Lung (tissue), 16 donors: ENCODE results near the gene SLC35A4. TPM values are rescaled to one million over a fixed set of nuclear protein-coding genes. Genes with fewer than 3 reads are reported as not detected.

Source experiments
- ATAC-seq: fragments of 200-7000 bp; cut with Tn5 transposase; one replicate; pipeline ENCODE4 v1.9.1; 2020; ENCODE audit warnings: moderate number of reproducible peaks; ENCODE audit not compliant: insufficient read depth, low FRiP score
- DNase-seq, 3 donors: peaks; one replicate each; pipeline ENCODE4 v3.0.0-alpha.2; 2013 to 2017
- H3K27ac ChIP-seq, 2 donors: one replicate each; pipeline ENCODE4 v1.5.1; 2013; ENCODE audit warnings: mild to moderate bottlenecking in 2 of 2, moderate library complexity in 2 of 2, control low read depth in 1 of 2, inconsistent platforms in 1 of 2, low read depth in 1 of 2, low read length in 1 of 2
- H3K27me3 ChIP-seq, 3 donors: one replicate each; pipeline ENCODE4 v1.5.1; 2013; ENCODE audit warnings: low read length in 2 of 3; ENCODE audit not compliant: control insufficient read depth in 3 of 3, insufficient read depth in 3 of 3
- H3K36me3 ChIP-seq, 4 donors: one replicate each; pipeline ENCODE4 v1.5.1; 2013; ENCODE audit warnings: low read length in 4 of 4, mild to moderate bottlenecking in 1 of 4, moderate library complexity in 1 of 4; ENCODE audit not compliant: control insufficient read depth in 4 of 4, insufficient read depth in 4 of 4
- H3K4me1 ChIP-seq, 5 donors: one replicate each; pipeline ENCODE4 v1.5.1; 2013; ENCODE audit warnings: low read length in 5 of 5, mild to moderate bottlenecking in 2 of 5, moderate library complexity in 1 of 5; ENCODE audit not compliant: control insufficient read depth in 5 of 5, insufficient read depth in 5 of 5
- H3K4me3 ChIP-seq: one replicate; pipeline ENCODE4 v1.5.1; 2013; ENCODE audit warnings: mild to moderate bottlenecking, control low read depth, moderate library complexity
- H3K9ac ChIP-seq, 2 donors: one replicate each; pipeline ENCODE4 v1.5.1; 2013; ENCODE audit warnings: low read length in 2 of 2, control low read depth in 1 of 2; ENCODE audit not compliant: insufficient read depth in 1 of 2
- H3K9me3 ChIP-seq, 4 donors: one replicate each; pipeline ENCODE4 v1.5.1; 2013; ENCODE audit warnings: low read length in 3 of 4, mild to moderate bottlenecking in 1 of 4, moderate library complexity in 1 of 4; ENCODE audit not compliant: control insufficient read depth in 4 of 4, insufficient read depth in 3 of 4
- CTCF ChIP-seq: IDR thresholded peaks from 2 replicates; pipeline ENCODE4 v1.5.1; 2012; ENCODE audit warnings: mild to moderate bottlenecking; ENCODE audit errors: control extremely low read depth, extremely low read depth
- WGBS, 2 donors: extraction: QIAGEN DNeasy Blood & Tissue Kit; methylation state at CpG; one replicate each; pipeline ENCODE4 v1.1.7; 2013; 5-methylcytosine and 5-hydroxymethylcytosine counted together
- long read RNA-seq, 5 donors: transcript quantifications; one replicate each; lab custom pipeline, GENCODE V29; 2026
- polyA plus RNA-seq, 2 donors: library from polyadenylated mRNA; stranded (reverse); fragments of 200-250 nt; gene quantifications; one replicate each; pipeline ENCODE4 v1.2.1, GENCODE V29; 2013
- total RNA-seq, 2 donors: library from RNA; depleted of rRNA in 1 of 2; stranded (reverse); fragments of >200 nt in 1 of 2; gene quantifications; one replicate each; pipeline ENCODE4 v1.2.1, GENCODE V29; 2014 to 2021
- donor health status: control.
- donor health status: control.
- donor health status: Bipolar disorder and iron deficiency.
- donor health status: healthy.
- donor health status: DM: yes; HTN: yes; CAD: no.

Gene SLC35A4
- 10 to 100 TPM; 10.7 to 94.4 TPM for total RNA-seq
- 10 to 100 TPM; 41.0 to 91.5 TPM for polyA plus RNA-seq
- long read RNA-seq, donor 1, transcript SLC35A4-201 (3 exons, 3,041 nt), result major isoform, 29 of 93 reads
- long read RNA-seq, donor 1, partial matches to known transcripts, result 60 of 93 reads
- long read RNA-seq, donor 1, other reads (novel, unspliced or antisense), result 0 of 93 reads
- long read RNA-seq, donor 2, transcript SLC35A4-201 (3 exons, 3,041 nt), result major isoform, 14 of 23 reads
- long read RNA-seq, donor 2, partial matches to known transcripts, result 7 of 23 reads
- long read RNA-seq, donor 2, other reads (novel, unspliced or antisense), result 0 of 23 reads
- long read RNA-seq, donor 3, transcript SLC35A4-201 (3 exons, 3,041 nt), result major isoform, 16 of 17 reads
- long read RNA-seq, donor 3, partial matches to known transcripts, result 0 of 17 reads
- long read RNA-seq, donor 3, other reads (novel, unspliced or antisense), result 0 of 17 reads
- long read RNA-seq, donor 4, transcript SLC35A4-201 (3 exons, 3,041 nt), result major isoform, 19 of 22 reads
- long read RNA-seq, donor 4, partial matches to known transcripts, result 0 of 22 reads
- long read RNA-seq, donor 4, other reads (novel, unspliced or antisense), result 0 of 22 reads
- long read RNA-seq, donor 5, transcript SLC35A4-201 (3 exons, 3,041 nt), result major isoform, 39 of 77 reads
- long read RNA-seq, donor 5, partial matches to known transcripts, result 36 of 77 reads
- long read RNA-seq, donor 5, other reads (novel, unspliced or antisense), result 0 of 77 reads

- Histone ChIP-seq H3K27ac (peak within 1 kb of the TSS; percentile 76 to 95), H3K36me3 (peaks cover 0 to 34% (median 18%) of the 10 kb centered on the region in 4 donors), H3K4me1 (peaks cover 5 to 34% (median 14%) of the 10 kb centered on the region in 5 donors), H3K9ac (peak within 1 kb of the TSS; percentile 35 to 81), H3K27me3 (no peaks in the 10 kb centered on the region), H3K9me3 (no peaks in the 10 kb centered on the region), H3K4me3 (peak within 1 kb of the TSS; percentile 81)
- WGBS, 2 donors, result 0 to 1% methylated on average over 69 to 74 of the region's 74 CpGs
- no peak for TF ChIP-seq CTCF
- ATAC-seq (peak; percentile 92), DNase-seq (peak; percentile 97 to 99 (median 98))
Measured at GRCh38 chr5:140564196-140565023, at the start of gene SLC35A4, which contains the start of gene APBB3. TSS of gene SLC35A4 (plus strand) at chr5:140564828. CDS start at chr5:140567170, 2,342 bp downstream. TSS of gene APBB3 (minus strand) at chr5:140564598. CDS start at chr5:140564245, 353 bp downstream.

- TF ChIP-seq CTCF, result no peak
- H3K9me3 ChIP-seq, result no peaks in the 10 kb centered on the region
- H3K36me3 ChIP-seq, result peaks cover 13 to 31% (median 18%) of the 10 kb centered on the region in 4 donors
- WGBS, 2 donors, result 67 to 73% methylated on average over 2 of the region's 2 CpGs
- ATAC-seq, result no peak
- DNase-seq, result no peak
- no peak overlapping the region for H3K27ac ChIP-seq
- no peak overlapping the region for H3K9ac ChIP-seq
- H3K27me3 ChIP-seq, result no peaks in the 10 kb centered on the region
- no peak overlapping the region for H3K4me3 ChIP-seq
- H3K4me1 ChIP-seq, result no peaks in the 10 kb centered on the region
Measured at GRCh38 chr5:140524003-140524402, 40.6 kb upstream of the SLC35A4 start.

DNA sequence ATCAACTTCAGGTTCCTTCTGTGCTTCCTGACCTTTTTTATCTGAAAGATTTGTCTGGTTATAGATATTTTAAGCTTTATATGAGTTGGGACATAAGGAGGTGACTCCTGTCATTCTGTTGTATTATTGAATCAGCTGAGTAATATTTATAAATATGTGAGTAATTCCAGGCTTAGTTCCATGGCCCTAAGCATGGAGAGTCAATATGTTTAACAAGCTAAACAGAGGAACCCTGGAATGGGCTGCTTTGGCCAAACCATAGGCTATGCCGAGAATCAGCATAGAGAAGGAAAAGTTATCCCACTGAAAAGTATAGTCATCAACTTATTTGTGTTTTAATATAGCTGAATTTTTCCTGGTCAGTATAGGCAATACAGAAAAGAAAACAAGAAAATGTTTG lies 24.4 kb upstream of the SLC35A4 start:
- Histone ChIP-seq H3K4me3 (no peak overlapping the region), H3K9ac (no peak overlapping the region), H3K27ac (no peak overlapping the region), H3K9me3 (no peaks in the 10 kb centered on the region), H3K36me3 (peaks cover 19 to 63% (median 32%) of the 10 kb centered on the region in 4 donors), H3K4me1 (no peaks in the 10 kb centered on the region), H3K27me3 (no peaks in the 10 kb centered on the region)
- ATAC-seq (no peak), DNase-seq (no peak)
- WGBS, 2 donors, result 94 to 100% methylated on average over 1 of the region's 1 CpG
- TF ChIP-seq CTCF, result no peak
